Measurements from ENCODE around the gene CBLN3. TPM values are rescaled to one million over a fixed set of nuclear protein-coding genes. Genes with fewer than 3 reads are reported as not detected.

The CBLN3 gene
- total RNA-seq, 1 donor from 2014 or later, result 1.3 TPM

- H3K4me3 ChIP-seq (ENCODE audit: low read depth, low read length), result no peak overlapping the region
- DNase-seq (ENCODE audit: low read depth), result no peak
- TF ChIP-seq CTCF (conservative IDR thresholded peaks at IDR 0.05; ENCODE audit: low read depth, low read length), result no peak
Observed at GRCh38 chr14:24378327-24378726, 51.1 kb downstream of the CBLN3 start.

- no peak for TF ChIP-seq CTCF (conservative IDR thresholded peaks at IDR 0.05; ENCODE audit: low read depth, low read length)
- H3K4me3 ChIP-seq (ENCODE audit: low read depth, low read length), result no peak overlapping the region
- DNase-seq (ENCODE audit: low read depth), result no peak
Observed at GRCh38 chr14:24377657-24378056, 51.8 kb downstream of the CBLN3 start.

- no peak overlapping the region for H3K4me3 ChIP-seq (ENCODE audit: low read depth, low read length)
- no peak for DNase-seq (ENCODE audit: low read depth)
- TF ChIP-seq CTCF (conservative IDR thresholded peaks at IDR 0.05; ENCODE audit: low read depth, low read length), result no peak
Observed at GRCh38 chr14:24377126-24377525, 52.3 kb downstream of the CBLN3 start.

Other genes with a start within 250 kb of the CBLN3 start
- 60.4 and 102 TPM in 2 replicates for gene IPO4, start 240.9 kb downstream of the CBLN3 start, total RNA-seq
- 54.4 and 84.1 TPM in 2 replicates for gene TM9SF1, start 234.2 kb downstream of the CBLN3 start, total RNA-seq
- not detected in 2 replicates for gene TSSK4, start 224.0 kb downstream of the CBLN3 start, total RNA-seq
- gene CHMP4A, start 216.2 kb downstream of the CBLN3 start, total RNA-seq, result 42.8 and 88.4 TPM in 2 replicates
- gene MDP1, start 213.6 kb downstream of the CBLN3 start, total RNA-seq, result 15.6 and 26.1 TPM in 2 replicates
- 219 and 220 TPM in 2 replicates for gene NEDD8, start 197.3 kb downstream of the CBLN3 start, total RNA-seq
- gene GMPR2, start 196.7 kb downstream of the CBLN3 start, total RNA-seq, result 64.2 and 136 TPM in 2 replicates
- 43.2 and 53.2 TPM in 2 replicates for gene TINF2, start 187.0 kb downstream of the CBLN3 start, total RNA-seq
- gene TGM1, start 166.5 kb downstream of the CBLN3 start, total RNA-seq, result 0.63 and 0.94 TPM in 2 replicates
- 32.7 and 39.0 TPM in 2 replicates for gene RABGGTA, start 158.1 kb downstream of the CBLN3 start, total RNA-seq
- 25.7 and 26.4 TPM in 2 replicates for gene DHRS1, start 129.9 kb downstream of the CBLN3 start, total RNA-seq
- gene NOP9, start 129.8 kb downstream of the CBLN3 start, total RNA-seq, result 17.1 and 32.6 TPM in 2 replicates
- gene CIDEB, start 121.7 kb downstream of the CBLN3 start, total RNA-seq, result 2.0 and 3.6 TPM in 2 replicates
- 1.3 and 2.7 TPM in 2 replicates for gene LTB4R2, start 119.5 kb downstream of the CBLN3 start, total RNA-seq
- 0.06 and 4.0 TPM in 2 replicates for gene LTB4R, start 118.2 kb downstream of the CBLN3 start, total RNA-seq
- gene ADCY4, start 94.6 kb downstream of the CBLN3 start, total RNA-seq, result 1.6 and 8.0 TPM in 2 replicates
- gene RIPK3, start 89.7 kb downstream of the CBLN3 start, total RNA-seq, result 6.4 and 7.6 TPM in 2 replicates
- gene NFATC4, start 61.5 kb downstream of the CBLN3 start, total RNA-seq, result 4.5 and 30.2 TPM in 2 replicates
- gene NYNRIN, start 30.7 kb downstream of the CBLN3 start, total RNA-seq, result 3.4 and 6.2 TPM in 2 replicates
- 38.3 and 41.6 TPM in 2 replicates for gene KHNYN, start 286 bp upstream of the CBLN3 start, total RNA-seq
- gene SDR39U1, start 13.1 kb upstream of the CBLN3 start, total RNA-seq, result 27.4 and 36.9 TPM in 2 replicates
- not detected in 2 replicates for gene CMA1, start 78.6 kb upstream of the CBLN3 start, total RNA-seq
- gene CTSG, start 146.6 kb upstream of the CBLN3 start, total RNA-seq, result not detected in 2 replicates
- gene GZMH, start 180.0 kb upstream of the CBLN3 start, total RNA-seq, result not detected in 2 replicates
- not detected in 2 replicates for gene GZMB, start 204.5 kb upstream of the CBLN3 start, total RNA-seq

All from epithelial cell of proximal tubule (primary cell).